Hepatocyte (in vitro differentiated cells): ENCODE measurements around the gene RANBP1. TPM values are rescaled to one million over a fixed set of nuclear protein-coding genes. Genes with fewer than 3 reads are reported as not detected.

Experiments
- DNase-seq: peaks from one replicate; pipeline ENCODE4 v3.0.0-alpha.2; 2016; ENCODE audit warnings: low spot score
- H2AFZ ChIP-seq: fragments of 200-600 bp; sonication (generic); 2 replicates; pipeline ENCODE4 v1.6.0; 2016; ENCODE audit warnings: antibody characterized with exemption, mild to moderate bottlenecking
- H3K27ac ChIP-seq: fragments of 200-600 bp; sonication (generic); 2 replicates; pipeline ENCODE4 v1.5.1; 2016; ENCODE audit warnings: mild to moderate bottlenecking
- H3K27me3 ChIP-seq: fragments of 200-600 bp; sonication (generic); 2 replicates; pipeline ENCODE4 v1.6.1; 2016
- H3K36me3 ChIP-seq: fragments of 200-600 bp; sonication (generic); replicated peaks from 2 replicates; pipeline ENCODE4 v1.5.1; 2016; ENCODE audit warnings: low read depth; ENCODE audit not compliant: insufficient read depth
- H3K4me1 ChIP-seq: fragments of 200-600 bp; sonication (generic); 2 replicates; pipeline ENCODE4 v1.5.1; 2016; ENCODE audit warnings: mild to moderate bottlenecking, moderate library complexity; ENCODE audit not compliant: insufficient read depth
- H3K4me2 ChIP-seq: fragments of 200-600 bp; sonication (generic); 2 replicates; pipeline ENCODE4 v1.6.0; 2016
- H3K4me3 ChIP-seq: fragments of 200-600 bp; sonication (generic); 2 replicates; pipeline ENCODE4 v1.5.1; 2016; ENCODE audit warnings: mild to moderate bottlenecking
- H3K79me2 ChIP-seq: fragments of 200-600 bp; sonication (generic); 2 replicates; pipeline ENCODE4 v1.6.0; 2017; ENCODE audit warnings: mild to moderate bottlenecking
- H3K9me2 ChIP-seq: fragments of 200-600 bp; sonication (generic); replicated peaks from 2 replicates; pipeline ENCODE4 v1.6.0; 2017; ENCODE audit warnings: mild to moderate bottlenecking; ENCODE audit not compliant: insufficient read depth
- H3K9me3 ChIP-seq: fragments of 200-600 bp; sonication (generic); 2 replicates; pipeline ENCODE4 v1.5.1; 2016; ENCODE audit warnings: low read depth, mild to moderate bottlenecking
- H4K20me1 ChIP-seq: fragments of 200-600 bp; sonication (generic); 2 replicates; pipeline ENCODE4 v1.6.0; 2016; ENCODE audit warnings: mild to moderate bottlenecking; ENCODE audit not compliant: insufficient read depth, poor library complexity, severe bottlenecking
- EZH2 ChIP-seq: fragments of 200-600 bp; sonication (generic); IDR thresholded peaks from 2 replicates; pipeline ENCODE4 v1.6.1; 2016; ENCODE audit warnings: antibody characterized with exemption, mild to moderate bottlenecking, borderline replicate concordance
- EZH2phosphoT487 ChIP-seq: fragments of 200-600 bp; sonication (generic); IDR thresholded peaks from one replicate; pipeline ENCODE4 v1.6.1; 2018; ENCODE audit warnings: antibody characterized with exemption, mild to moderate bottlenecking, low read depth, moderate library complexity; ENCODE audit not compliant: unreplicated experiment, severe bottlenecking
- WGBS: methylation state at CpG from one replicate; pipeline ENCODE4 v1.1.6; 2016; ENCODE audit warnings: low lambda C conversion rate; ENCODE audit errors: missing lambda C conversion rate; 5-methylcytosine and 5-hydroxymethylcytosine counted together
- polyA plus RNA-seq: library from polyadenylated mRNA; unstranded; fragments of >200 nt; fragmentation: Nextera tagmentation; extraction: Ambion mirVana; gene quantifications from 2 replicates; pipeline ENCODE4 v1.2.1, GENCODE V29; 2016
- total RNA-seq: library from RNA; depleted of rRNA; stranded (reverse); fragments of >200 nt; gene quantifications from 2 replicates; pipeline ENCODE4 v1.2.3, GENCODE V29; 2014
- TF ChIP-seq, protein P1 (sequence below): fragments of 200-600 bp; sonication (generic); IDR thresholded peaks from 2 replicates; pipeline ENCODE4 v1.5.1; 2016; ENCODE audit warnings: antibody characterized with exemption, mild to moderate bottlenecking; ENCODE audit not compliant: poor library complexity

The RANBP1 gene
- total and polyA plus RNA-seq, 2 experiments from 2014 or later = 189 to 227 TPM

DNA sequence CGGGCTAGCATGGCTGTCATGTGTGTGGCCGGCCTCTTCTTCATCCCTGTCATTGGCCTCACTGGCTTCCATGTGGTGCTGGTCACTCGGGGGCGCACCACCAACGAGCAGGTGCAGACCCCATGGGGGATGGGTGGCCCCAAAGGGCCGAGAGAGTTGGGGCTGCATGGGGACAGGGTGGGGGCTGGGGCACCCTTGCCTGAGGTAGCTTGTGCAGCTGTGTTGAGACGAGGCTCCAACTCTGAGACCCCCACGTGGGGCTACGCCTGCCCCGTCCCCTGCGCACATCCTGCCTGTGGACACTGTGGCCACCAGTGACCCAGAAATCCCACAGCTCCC, 24.2 kb downstream of the RANBP1 start:
- no peak overlapping the region for H3K4me2 ChIP-seq
- H3K36me3 ChIP-seq = no peaks in the 10 kb centered on the region
- WGBS = 92% methylated on average over 11 of the region's 11 CpGs
- no peaks in the 10 kb centered on the region for H3K9me3 ChIP-seq
- no peak overlapping the region for H2AFZ ChIP-seq
- TF ChIP-seq, protein P1, sequence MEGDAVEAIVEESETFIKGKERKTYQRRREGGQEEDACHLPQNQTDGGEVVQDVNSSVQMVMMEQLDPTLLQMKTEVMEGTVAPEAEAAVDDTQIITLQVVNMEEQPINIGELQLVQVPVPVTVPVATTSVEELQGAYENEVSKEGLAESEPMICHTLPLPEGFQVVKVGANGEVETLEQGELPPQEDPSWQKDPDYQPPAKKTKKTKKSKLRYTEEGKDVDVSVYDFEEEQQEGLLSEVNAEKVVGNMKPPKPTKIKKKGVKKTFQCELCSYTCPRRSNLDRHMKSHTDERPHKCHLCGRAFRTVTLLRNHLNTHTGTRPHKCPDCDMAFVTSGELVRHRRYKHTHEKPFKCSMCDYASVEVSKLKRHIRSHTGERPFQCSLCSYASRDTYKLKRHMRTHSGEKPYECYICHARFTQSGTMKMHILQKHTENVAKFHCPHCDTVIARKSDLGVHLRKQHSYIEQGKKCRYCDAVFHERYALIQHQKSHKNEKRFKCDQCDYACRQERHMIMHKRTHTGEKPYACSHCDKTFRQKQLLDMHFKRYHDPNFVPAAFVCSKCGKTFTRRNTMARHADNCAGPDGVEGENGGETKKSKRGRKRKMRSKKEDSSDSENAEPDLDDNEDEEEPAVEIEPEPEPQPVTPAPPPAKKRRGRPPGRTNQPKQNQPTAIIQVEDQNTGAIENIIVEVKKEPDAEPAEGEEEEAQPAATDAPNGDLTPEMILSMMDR = no peak
- TF ChIP-seq EZH2 (no peak), EZH2phosphoT487 (no peak)
- peaks cover 14% of the 10 kb centered on the region for H4K20me1 ChIP-seq
- H3K27me3 ChIP-seq = no peaks in the 10 kb centered on the region
- DNase-seq = no peak
- no peaks in the 10 kb centered on the region for H3K9me2 ChIP-seq
- H3K4me1 ChIP-seq = no peaks in the 10 kb centered on the region
- no peak overlapping the region for H3K27ac ChIP-seq
- peaks cover 26% of the 10 kb centered on the region for H3K79me2 ChIP-seq
- H3K4me3 ChIP-seq = no peak overlapping the region

DNA sequence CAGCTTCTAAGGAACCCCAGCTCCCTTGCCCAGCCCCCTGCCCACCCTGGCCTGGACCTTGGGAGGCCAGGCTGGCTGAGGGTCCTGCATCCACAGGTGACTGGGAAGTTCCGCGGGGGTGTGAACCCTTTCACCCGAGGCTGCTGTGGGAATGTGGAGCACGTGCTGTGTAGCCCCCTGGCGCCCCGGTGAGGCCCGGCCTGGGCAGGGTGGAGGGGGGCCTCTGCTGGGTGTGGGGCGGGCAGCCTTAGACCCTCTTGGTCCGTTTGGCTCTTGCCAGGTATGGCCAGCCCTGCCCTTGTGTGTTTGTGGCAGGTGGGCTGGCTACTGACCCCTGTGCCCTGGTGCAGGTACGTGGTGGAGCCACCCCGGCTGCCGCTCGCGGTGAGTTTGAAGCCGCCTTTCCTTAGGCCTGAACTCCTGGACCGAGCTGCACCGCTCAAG, 24.6 kb downstream of the RANBP1 start:
- DNase-seq = no peak
- Histone ChIP-seq H3K4me1 (no peaks in the 10 kb centered on the region), H4K20me1 (peaks cover 9% of the 10 kb centered on the region), H3K36me3 (no peaks in the 10 kb centered on the region), H3K9me3 (no peaks in the 10 kb centered on the region), H3K27me3 (no peaks in the 10 kb centered on the region), H3K4me2 (no peak overlapping the region), H2AFZ (no peak overlapping the region), H3K4me3 (no peak overlapping the region), H3K27ac (no peak overlapping the region), H3K9me2 (no peaks in the 10 kb centered on the region), H3K79me2 (peaks cover 22% of the 10 kb centered on the region)
- TF ChIP-seq, protein P1 = no peak
- TF ChIP-seq EZH2 = no peak
- TF ChIP-seq EZH2phosphoT487 = no peak
- WGBS = 98% methylated on average over 17 of the region's 17 CpGs

DNA sequence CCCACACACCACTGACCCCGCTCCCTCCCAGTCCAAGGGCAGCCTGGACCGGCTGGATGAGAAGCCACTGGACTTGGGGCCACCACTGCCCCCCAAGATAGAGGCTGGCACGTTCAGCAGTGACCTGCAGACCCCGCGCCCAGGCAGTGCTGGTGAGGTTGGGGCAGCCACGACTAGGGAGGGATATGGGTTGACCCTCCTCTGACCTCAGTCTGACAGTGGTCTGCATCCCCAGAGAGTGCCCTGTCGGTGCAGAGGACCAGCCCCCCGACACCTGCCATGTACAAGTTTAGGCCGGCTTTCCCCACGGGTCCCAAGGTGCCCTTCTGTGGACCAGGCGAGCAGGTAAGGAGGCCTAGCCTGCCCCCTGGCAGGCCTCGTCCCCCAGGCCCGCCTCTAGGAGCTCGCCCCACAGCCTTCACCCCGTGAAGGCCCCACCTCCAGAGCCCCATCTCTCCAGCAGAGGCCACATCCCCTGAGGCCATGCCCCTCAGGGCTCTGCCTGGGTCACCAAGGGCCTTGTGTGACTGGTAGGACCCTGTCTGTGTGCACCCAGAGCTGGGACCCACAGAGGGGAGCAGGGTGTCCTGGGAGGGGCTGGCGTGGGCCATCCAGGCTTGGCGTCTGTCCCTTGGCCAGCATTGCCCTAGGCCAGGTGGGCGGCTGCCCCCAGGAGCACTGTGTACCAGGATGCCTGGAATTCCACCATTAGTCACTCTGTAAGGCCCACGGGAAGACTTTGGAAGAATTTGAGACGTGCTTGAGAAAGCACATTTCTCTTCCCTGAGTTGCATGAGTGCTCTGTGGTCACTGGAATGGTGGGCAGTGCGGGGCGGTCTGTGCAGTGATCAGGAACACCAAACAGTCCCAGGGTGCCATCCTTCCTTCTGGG, 25.5 kb downstream of the RANBP1 start:
- Histone ChIP-seq H2AFZ (no peak overlapping the region), H3K27ac (no peak overlapping the region), H3K27me3 (no peaks in the 10 kb centered on the region), H3K4me3 (no peak overlapping the region), H4K20me1 (peaks cover 3% of the 10 kb centered on the region), H3K36me3 (no peaks in the 10 kb centered on the region), H3K4me2 (no peak overlapping the region), H3K4me1 (no peaks in the 10 kb centered on the region), H3K9me3 (no peaks in the 10 kb centered on the region), H3K9me2 (no peaks in the 10 kb centered on the region), H3K79me2 (peaks cover 13% of the 10 kb centered on the region)
- TF ChIP-seq EZH2 (no peak), EZH2phosphoT487 (no peak)
- TF ChIP-seq, protein P1 = no peak
- no peak for DNase-seq
- 87% methylated on average over 21 of the region's 22 CpGs for WGBS
